ENCODE measurements around the gene LRG1.
A peak's percentile ranks its signal among the peaks of the same experiment; 100 is the strongest.

LRG1 gene

DNA sequence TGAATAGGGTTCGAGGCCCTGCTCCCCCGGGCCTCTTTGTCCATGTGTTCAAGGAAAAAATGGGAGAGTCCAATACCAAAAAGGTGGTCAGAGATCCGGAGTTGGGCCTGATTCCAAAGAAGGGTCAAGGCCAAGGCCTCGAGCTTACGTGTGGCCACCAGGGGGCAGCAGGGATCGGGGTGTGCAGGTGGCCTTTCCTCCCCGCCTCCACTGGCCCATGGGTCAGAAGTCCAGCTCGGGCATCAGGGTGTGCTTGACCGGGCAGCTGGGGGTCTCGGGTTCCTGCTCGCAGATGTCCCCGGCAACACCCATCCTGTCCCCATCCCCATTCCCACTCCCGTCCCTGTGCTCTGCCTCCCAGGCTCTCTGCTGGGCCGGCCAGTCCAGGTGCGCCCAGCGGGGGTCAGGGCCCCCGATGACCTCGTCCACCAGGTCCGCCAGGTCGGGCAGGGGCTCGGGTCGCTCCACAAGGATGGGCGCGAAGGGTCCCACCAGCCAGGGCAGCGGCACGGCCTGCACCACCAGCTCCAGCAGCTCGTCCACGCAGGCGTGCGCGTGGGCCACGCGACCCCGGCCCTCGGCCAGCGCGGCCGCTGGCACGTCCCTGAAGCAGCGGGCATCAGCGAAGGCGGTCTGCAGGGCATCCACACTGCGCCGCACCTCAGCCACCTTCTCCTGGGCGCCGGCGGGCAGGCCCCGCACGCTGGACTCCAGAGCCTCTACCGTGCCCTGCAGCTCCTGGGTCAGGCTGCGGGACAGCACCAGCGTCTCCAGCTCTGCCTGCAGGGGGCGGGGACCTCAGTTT is 16.3 kb downstream of the LRG1 start (continued):
- TF ChIP-seq ZNF404 (tag by site-specific recombination; IDR thresholded peaks at IDR 0.05) = no peak
- TF ChIP-seq HOXC10 (CRISPR knock-in tag; IDR thresholded peaks at IDR 0.05) = no peak
- TF ChIP-seq, protein P1, sequence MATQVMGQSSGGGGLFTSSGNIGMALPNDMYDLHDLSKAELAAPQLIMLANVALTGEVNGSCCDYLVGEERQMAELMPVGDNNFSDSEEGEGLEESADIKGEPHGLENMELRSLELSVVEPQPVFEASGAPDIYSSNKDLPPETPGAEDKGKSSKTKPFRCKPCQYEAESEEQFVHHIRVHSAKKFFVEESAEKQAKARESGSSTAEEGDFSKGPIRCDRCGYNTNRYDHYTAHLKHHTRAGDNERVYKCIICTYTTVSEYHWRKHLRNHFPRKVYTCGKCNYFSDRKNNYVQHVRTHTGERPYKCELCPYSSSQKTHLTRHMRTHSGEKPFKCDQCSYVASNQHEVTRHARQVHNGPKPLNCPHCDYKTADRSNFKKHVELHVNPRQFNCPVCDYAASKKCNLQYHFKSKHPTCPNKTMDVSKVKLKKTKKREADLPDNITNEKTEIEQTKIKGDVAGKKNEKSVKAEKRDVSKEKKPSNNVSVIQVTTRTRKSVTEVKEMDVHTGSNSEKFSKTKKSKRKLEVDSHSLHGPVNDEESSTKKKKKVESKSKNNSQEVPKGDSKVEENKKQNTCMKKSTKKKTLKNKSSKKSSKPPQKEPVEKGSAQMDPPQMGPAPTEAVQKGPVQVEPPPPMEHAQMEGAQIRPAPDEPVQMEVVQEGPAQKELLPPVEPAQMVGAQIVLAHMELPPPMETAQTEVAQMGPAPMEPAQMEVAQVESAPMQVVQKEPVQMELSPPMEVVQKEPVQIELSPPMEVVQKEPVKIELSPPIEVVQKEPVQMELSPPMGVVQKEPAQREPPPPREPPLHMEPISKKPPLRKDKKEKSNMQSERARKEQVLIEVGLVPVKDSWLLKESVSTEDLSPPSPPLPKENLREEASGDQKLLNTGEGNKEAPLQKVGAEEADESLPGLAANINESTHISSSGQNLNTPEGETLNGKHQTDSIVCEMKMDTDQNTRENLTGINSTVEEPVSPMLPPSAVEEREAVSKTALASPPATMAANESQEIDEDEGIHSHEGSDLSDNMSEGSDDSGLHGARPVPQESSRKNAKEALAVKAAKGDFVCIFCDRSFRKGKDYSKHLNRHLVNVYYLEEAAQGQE (tag by site-specific recombination; IDR thresholded peaks at IDR 0.05) = no peak
- no peak for TF ChIP-seq ZNF501 (tag by site-specific recombination; IDR thresholded peaks at IDR 0.05)
- TF ChIP-seq ZBTB20 (tag by site-specific recombination; IDR thresholded peaks at IDR 0.05) = no peak
- no peak for TF ChIP-seq ZNF274 (IDR thresholded peaks at IDR 0.05; ENCODE audit: low read length)
- TF ChIP-seq ZNF274 (tag by site-specific recombination; IDR thresholded peaks at IDR 0.05; ENCODE audit: borderline replicate concordance) = no peak
- TF ChIP-seq ZNF423 (tag by site-specific recombination; IDR thresholded peaks at IDR 0.05) = no peak
- TF ChIP-seq GLIS2 (tag by site-specific recombination; IDR thresholded peaks at IDR 0.05) = peak; percentile 20; the same call in 1 of the 2 replicates
- TF ChIP-seq, protein P2, sequence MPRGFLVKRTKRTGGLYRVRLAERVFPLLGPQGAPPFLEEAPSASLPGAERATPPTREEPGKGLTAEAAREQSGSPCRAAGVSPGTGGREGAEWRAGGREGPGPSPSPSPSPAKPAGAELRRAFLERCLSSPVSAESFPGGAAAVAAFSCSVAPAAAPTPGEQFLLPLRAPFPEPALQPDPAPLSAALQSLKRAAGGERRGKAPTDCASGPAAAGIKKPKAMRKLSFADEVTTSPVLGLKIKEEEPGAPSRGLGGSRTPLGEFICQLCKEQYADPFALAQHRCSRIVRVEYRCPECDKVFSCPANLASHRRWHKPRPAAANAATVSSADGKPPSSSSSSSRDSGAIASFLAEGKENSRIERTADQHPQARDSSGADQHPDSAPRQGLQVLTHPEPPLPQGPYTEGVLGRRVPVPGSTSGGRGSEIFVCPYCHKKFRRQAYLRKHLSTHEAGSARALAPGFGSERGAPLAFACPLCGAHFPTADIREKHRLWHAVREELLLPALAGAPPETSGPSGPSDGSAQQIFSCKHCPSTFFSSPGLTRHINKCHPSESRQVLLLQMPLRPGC (tag by site-specific recombination; IDR thresholded peaks at IDR 0.05) = no peak
- TF ChIP-seq, protein P3, sequence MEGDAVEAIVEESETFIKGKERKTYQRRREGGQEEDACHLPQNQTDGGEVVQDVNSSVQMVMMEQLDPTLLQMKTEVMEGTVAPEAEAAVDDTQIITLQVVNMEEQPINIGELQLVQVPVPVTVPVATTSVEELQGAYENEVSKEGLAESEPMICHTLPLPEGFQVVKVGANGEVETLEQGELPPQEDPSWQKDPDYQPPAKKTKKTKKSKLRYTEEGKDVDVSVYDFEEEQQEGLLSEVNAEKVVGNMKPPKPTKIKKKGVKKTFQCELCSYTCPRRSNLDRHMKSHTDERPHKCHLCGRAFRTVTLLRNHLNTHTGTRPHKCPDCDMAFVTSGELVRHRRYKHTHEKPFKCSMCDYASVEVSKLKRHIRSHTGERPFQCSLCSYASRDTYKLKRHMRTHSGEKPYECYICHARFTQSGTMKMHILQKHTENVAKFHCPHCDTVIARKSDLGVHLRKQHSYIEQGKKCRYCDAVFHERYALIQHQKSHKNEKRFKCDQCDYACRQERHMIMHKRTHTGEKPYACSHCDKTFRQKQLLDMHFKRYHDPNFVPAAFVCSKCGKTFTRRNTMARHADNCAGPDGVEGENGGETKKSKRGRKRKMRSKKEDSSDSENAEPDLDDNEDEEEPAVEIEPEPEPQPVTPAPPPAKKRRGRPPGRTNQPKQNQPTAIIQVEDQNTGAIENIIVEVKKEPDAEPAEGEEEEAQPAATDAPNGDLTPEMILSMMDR (tag by site-specific recombination; IDR thresholded peaks at IDR 0.05) = peak; percentile 41; the same call in 1 of the 2 replicates
- TF ChIP-seq ZNF266 (tag by site-specific recombination; IDR thresholded peaks at IDR 0.05; ENCODE audit: low read depth) = no peak
- no peak for TF ChIP-seq ZNF221 (tag by site-specific recombination; IDR thresholded peaks at IDR 0.05; ENCODE audit: borderline replicate concordance)
- TF ChIP-seq, protein P4, sequence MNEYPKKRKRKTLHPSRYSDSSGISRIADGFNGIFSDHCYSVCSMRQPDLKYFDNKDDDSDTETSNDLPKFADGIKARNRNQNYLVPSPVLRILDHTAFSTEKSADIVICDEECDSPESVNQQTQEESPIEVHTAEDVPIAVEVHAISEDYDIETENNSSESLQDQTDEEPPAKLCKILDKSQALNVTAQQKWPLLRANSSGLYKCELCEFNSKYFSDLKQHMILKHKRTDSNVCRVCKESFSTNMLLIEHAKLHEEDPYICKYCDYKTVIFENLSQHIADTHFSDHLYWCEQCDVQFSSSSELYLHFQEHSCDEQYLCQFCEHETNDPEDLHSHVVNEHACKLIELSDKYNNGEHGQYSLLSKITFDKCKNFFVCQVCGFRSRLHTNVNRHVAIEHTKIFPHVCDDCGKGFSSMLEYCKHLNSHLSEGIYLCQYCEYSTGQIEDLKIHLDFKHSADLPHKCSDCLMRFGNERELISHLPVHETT (tag by site-specific recombination; IDR thresholded peaks at IDR 0.05) = no peak
- TF ChIP-seq, protein P5, sequence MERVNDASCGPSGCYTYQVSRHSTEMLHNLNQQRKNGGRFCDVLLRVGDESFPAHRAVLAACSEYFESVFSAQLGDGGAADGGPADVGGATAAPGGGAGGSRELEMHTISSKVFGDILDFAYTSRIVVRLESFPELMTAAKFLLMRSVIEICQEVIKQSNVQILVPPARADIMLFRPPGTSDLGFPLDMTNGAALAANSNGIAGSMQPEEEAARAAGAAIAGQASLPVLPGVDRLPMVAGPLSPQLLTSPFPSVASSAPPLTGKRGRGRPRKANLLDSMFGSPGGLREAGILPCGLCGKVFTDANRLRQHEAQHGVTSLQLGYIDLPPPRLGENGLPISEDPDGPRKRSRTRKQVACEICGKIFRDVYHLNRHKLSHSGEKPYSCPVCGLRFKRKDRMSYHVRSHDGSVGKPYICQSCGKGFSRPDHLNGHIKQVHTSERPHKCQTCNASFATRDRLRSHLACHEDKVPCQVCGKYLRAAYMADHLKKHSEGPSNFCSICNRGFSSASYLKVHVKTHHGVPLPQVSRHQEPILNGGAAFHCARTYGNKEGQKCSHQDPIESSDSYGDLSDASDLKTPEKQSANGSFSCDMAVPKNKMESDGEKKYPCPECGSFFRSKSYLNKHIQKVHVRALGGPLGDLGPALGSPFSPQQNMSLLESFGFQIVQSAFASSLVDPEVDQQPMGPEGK (tag by site-specific recombination; IDR thresholded peaks at IDR 0.05) = no peak
- no peak for TF ChIP-seq ZNF433 (tag by site-specific recombination; IDR thresholded peaks at IDR 0.05; ENCODE audit: low read depth)
